Stimulated activated CD8-positive, alpha-beta memory T cell treated with anti-CD3 and anti-CD28 coated beads, Interleukin-2, amount 100 ng/mL, for 1 hour (primary cell): Measurements from ENCODE around the gene CPXM2.

Source experiments
- DNase-seq, 2 donors: peaks; one replicate each; pipeline ENCODE4 v3.0.0-alpha.2; 2020; ENCODE audit warnings: low read depth in 2 of 2

The CPXM2 gene

DNA sequence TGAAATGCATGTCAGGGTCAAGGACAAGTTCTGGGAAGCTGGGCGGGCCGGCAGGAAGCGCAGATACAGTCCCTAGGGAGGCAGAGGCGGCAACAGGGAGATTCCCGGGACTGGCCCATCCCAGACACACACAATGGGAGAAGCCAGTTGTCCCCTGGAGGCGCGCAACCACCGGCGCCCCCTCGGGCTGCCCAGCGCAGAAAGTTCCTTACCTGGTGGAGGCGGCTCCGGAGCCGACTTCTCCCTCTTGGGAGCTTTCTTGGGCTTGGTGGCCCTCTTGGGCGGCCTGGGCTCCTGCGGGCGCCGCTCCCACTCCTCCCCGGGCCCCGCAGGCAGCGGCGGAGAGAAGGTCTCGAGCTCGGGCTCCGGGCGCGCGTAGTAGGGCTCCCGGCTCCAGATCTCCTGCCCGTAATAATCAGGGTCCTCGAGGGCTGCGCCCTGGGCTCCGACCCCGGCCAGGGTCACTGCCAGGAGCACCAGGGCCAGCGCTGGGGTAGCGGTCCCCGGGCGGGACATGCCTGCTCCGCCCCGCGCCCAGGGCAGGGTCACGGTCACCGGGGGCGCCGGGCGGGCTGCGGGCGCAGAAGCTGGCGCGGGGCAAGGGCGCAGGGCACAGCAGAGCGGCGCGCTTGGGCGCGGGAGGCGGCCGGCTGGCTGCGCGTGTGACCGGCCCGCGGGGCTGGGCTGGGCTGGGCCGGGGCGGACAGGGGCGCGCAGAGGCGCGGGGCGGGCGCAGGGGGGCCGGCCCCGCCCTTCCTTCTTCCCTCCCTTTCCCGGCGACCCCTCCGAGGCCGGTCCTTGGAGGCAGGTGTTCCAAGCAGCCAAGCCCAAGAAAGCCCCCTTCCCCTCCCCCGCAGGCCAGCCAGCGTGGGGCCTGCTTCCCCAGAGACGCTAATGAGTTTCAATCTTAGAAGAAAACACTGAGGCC, at the start of gene CPXM2:
CPXM2 (minus strand) TSS at position 664 of the 928 bp plus-strand sequence; CDS start at position 516, 148 bp downstream.
- no peak for DNase-seq

DNA sequence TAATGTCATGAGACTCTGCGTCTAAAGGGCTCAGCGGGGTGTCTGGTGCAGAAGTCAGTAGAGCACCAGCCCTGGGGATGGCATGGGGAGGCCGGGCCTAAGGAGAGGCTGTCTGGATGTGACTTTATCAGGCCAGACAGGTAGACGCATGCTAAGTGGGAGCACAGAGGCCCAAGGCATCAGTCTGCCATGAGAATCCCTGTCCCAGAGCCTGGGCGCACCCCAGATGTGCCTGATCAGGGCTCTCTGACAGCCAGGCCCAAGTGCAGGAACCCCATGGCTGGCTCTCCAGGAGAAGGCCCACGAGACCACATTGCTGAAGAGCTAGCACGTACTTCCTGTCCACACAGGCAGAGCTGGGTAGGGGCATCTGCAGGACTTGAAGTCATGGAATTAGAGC, 48.0 kb upstream of the CPXM2 start:
- DNase-seq: no peak

DNA sequence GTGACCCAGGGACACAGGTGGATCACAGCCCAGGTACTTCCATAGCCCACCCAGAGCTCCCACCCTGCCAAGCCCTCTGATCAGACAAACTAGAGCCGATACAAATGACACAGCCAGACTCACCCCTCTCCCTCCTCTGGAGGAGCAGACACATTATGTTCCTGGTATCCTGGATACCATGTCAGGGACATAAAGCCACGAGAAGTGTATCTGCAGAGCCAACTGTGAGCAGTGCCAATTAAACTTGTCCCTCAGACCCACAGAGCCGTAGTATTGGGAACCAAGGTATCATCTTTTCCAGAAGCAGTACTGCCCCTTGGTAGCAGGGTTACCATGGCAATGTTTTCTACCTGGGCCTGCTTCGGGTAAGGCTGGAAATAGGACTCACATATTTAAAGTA, 47.3 kb upstream of the CPXM2 start:
- no peak for DNase-seq

DNA sequence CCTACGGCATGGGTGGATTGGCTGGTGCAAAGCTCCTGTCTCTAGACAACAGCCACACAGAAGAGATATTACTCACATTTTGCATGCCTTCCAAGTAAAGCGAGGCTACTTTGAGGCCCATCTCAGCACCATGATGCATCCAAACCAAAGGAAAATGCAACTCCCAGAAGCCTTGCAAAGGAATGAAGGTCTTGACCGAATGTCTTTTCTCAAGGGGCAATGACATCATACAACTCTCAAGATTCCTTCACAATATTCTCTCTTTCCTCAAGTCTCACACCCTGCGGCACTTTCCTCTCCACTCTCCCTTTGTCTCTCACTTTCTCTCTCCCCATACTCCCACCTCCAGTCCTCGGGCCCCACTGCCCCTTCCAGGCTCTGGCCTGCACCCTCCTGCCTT, 44.8 kb upstream of the CPXM2 start:
- DNase-seq: no peak

DNA sequence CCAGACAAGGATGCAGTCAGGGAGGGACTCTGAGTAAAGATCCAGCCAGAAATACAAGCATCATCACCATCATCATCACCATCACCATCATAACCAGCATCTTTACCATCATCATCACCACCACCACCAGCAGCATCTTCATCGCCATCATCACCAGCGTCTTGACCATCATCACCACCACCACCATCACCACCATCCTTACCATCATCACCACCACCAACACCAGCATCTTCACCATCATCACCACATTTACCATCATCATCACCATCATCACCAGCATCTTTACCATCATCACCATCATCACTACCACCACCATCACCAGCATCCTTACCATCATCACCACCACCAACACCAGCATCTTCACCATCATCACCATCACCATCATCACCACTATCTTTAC, 44.1 kb upstream of the CPXM2 start:
- no peak for DNase-seq

DNA sequence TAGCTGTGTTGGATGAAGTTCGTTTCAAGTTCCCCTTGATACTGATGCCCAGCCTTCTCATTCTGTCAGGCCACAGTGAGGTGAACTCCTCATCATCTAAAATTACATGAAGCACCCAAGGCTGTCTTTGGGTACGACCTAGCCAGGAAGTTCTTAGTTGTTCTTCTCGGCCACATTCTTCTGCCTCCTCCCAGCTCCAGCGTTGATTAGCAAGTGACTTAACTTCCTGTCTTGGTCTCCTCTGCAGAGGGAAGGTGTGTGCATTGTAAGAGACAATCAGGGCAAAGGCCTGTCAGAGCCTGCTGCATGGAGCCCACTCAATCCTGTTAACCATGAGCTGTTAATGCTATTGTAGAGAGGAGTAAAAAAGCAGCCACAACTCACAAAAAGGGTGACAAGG, 43.2 kb upstream of the CPXM2 start:
- no peak for DNase-seq

DNA sequence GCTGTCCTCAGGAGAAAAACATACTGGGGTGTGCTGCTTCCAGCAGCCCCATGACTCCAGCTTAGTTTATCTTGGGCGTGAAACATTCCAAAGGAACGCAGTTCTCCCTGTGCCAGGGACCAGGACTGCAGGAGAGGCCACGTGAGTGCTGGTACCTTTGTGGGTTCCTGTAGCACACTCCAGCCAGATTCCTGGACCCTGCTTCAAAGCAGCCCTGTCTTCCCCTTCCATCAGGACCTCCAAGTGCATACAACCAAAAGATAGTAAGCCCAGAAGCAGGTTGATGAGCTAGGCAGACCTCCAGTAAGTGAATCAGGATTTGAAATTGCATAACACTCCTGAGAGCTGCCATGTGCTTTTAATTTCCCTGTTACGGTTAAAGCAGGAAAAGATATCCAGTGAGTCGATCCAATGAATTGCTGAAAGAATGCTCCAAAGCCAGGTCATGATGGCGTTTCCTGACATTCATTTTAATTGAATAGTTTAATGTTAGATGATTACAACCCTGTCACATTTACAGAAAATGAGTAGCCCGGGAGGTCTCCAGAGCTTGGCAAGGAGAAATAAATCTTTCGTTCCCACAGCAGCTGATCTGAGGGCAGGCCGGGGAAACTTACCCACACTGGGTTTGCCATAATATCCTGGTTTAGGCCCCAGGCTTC, 38.9 kb upstream of the CPXM2 start:
- DNase-seq: no peak

DNA sequence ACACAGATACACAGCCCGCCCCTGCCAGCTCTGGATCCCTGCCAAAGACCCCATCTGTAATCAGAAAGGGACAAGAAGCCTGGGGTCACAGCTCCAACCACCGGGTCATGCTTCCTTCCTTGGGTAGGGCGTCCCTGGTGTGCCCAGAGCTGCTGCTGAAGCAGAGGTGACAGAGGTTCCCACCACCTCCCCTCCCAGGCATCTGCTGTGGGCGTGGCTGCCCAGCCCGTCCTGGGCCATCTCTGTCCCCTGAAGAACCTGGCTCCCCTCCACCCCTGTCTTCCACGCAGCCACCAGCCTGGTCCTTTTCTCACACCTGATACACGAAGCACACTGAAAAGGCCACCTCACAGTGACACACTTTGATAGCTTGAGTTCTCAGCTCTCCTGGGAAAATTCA, 38.2 kb upstream of the CPXM2 start:
- no peak for DNase-seq

DNA sequence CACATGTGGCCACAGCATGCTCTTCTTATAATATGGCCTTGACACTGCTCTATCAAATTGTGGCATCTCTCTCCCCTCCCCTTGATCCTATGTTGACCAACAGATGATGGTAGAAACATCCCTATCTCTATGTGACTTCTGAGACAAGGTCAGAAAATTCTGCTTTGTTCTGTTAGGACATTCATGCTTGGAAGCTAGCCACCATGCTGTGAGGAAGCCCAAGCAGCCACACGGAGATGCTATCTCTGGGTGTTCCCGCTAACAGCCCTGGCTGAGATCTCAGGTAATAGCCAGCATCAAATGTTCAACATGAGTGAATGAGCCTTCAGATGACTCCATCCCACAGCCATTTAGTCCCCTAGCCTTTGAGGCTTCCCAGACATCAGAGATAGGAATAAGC, 36.8 kb upstream of the CPXM2 start:
- DNase-seq: no peak

DNA sequence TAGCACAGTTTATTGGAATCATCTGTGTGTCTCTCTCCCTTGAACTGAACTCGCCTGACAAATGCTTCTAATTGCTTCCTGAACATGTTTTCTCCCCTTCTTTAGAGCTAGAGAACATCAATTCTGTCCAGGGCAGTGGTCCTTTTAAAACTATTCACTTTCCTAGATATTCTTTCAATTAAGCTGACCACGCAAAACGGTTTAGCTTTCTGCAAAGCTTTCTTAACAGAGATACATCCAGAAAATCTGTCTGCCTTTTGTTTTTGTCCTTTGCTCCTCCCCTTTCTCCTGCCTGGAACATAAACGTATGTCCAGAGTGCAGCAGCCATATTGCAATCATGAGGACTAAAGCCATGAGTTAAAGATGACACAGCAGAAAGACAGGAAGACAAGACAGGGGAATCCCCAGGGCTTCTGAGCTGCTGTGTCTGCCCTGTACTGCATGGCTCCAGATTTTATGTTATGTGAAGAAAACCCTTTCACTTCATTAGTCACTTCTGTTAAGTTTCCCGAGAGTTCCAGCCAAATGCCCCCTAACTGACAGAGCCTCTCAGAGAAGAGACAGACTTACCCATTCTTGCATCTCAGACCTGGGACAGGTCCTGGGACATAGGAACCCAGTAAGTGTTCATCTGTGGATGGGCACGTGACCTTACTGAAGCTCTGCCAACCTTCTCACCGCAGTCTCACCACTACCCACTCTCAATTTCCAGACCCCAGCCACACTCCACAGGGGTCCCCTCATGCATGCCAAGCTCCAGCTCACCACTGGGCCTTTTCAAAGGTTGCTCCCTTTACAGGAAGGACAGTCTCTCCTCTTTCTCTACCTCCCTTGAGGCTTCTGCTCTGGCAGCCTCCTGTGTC, 35.0 kb upstream of the CPXM2 start:
- DNase-seq: no peak

DNA sequence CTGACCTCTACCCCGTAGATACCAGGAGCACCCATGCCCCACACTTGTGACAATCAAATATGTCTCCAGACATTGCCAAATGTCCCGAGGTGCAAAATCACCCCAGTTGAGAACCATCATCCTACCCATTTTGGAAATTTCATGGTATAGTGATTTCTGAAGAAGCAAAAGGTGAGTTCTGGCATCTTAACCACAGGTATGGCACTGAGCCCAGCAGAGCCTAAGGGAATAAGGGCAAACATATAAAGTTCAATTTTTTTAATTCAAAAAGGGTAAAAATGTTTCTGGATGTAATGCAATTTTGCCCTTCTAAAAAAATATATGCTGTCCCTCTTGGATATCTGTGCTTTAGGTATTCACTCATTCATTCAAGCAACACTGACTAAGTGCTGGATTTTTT, 30.5 kb upstream of the CPXM2 start:
- no peak for DNase-seq

DNA sequence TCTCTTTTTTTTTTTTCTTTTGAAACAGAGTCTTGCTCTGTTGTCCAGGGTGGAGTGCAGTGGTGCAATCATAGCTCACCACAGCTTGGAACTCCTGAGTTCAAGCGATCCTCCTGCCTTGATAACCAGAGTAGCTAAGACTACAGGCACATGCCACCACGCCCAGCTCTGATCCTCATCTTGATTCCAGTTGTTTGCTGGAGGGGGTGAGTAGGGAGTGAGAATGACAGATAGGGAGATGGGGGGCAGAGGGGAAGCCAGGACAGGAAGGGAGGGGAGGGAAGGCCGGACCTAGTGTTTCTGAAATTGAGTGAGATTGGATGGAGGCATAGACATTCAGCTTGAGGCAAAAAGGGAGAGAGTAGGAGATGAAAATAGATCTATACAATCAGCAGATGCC, 25.2 kb upstream of the CPXM2 start:
- DNase-seq: no peak

DNA sequence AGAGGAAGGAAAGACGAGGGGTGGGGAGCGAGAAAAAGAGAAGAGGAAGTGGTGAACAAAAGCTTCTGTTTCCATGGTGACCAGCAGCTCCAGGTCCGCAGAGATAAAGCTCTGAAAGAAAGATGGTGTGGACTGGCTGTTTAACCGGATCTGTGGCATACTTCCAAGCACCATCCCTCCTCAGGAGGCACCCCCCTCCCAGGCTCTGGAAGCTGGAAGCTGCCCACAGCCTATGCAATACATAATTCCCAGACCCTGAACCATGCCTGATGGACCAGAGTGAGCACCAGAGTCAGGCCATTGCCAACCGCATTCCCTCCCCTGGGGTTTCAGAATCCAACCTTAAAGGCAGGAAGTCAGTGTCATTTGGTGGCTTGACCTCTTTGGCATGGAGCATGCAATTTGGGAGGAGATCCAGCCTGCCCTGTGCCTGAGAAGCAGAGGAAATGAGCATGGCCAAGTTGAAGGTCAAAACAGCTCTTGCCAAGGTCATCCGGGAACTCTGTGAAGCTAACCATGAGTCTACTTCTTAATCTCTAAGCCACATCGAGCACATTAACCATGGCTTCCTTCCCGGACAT, 22.2 kb upstream of the CPXM2 start:
- no peak for DNase-seq

DNA sequence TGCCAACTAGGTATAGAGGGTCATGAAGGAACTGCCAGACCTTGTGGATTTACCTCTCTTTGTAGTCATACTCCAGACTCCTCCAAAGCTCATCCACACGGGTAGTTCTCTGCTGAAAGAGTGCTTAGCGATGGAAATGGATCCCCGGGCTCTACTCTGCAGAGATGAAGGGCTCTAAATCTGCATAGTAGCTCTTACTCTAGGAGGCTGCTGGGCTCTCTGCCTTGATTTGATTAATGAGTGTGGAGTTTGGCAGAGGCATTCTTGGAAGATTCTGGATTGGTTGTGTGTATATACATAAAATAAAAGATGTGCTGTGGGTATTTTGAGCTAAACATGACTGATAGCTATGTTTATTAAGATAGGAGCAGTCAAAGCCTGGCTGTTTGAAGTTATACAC, 21.3 kb upstream of the CPXM2 start:
- no peak for DNase-seq

DNA sequence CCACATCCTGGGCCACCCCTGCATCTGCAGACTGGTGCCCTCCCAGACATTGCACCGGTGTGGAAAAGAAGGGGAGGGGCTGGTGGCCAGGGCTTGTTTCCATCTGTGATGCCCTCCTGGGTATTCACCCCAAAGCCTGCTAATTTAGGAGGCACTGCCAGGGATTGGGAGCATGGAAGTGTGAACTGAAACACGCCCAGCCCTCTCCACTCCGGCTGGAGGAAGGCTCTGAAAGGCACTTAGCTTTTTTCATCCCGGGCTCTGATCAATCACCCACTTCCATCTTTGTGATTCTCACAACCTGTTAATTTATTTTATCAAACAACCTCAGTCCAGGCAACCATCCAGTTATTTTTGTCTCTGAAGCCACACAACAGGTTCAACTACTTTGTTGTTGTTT, 20.9 kb upstream of the CPXM2 start:
- DNase-seq: no peak

DNA sequence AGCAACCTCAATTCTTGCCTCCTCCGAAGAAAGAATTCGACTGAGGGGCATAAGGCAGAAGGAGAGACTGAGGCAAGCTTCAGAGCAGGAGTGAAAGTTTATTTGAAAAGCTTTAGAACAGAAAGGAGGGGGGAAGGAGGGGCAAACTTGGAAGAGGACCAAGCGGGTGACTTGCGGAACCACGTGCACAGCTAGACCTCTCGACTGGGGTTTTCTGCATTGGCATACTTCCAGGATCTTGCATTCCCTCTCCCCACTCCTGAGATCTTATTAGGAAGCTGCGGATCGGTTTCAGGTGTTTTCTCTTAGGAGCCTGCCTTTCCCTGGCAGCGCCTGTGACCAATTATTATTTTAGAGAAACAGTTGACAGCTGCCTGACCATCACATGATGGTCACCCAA, 20.3 kb upstream of the CPXM2 start:
- DNase-seq: no peak

DNA sequence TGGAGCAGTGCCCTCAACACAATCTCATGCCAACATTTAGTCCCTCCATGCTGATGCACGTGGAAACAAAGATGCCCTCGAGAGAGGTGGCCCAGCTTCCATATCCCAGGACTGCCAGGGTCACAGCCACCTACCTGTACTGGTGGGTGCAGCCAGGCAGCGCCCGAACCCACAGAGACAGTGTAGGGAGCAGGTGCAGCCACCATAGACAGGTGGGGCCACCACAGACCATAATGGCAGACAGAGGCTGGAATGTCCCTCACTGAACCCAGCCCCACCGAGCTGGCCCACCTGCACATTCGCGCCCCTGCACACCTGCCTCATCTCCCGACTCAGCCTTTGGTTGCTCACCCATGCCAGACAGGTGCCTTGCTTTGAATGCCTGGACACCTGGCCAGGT, 18.3 kb upstream of the CPXM2 start:
- no peak for DNase-seq

DNA sequence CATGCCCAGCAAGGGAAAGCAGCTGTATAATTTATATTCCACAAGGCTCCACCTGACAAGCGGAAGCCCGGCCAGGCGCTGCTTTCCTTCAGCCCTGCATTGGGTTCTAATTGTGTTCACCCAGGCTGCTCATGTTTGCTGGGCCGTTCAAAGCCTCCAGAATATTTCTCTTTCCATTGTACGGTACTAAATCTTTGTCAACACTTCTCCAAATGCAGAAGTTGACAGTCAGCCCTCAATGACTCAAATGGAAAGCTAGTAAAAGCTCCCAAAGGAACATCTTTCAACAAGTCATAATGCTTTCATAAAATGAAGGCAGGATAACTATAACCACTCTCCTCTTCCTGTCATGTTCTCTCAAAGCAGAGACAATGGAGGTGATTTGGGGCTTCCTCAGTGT, 17.8 kb upstream of the CPXM2 start:
- no peak for DNase-seq

DNA sequence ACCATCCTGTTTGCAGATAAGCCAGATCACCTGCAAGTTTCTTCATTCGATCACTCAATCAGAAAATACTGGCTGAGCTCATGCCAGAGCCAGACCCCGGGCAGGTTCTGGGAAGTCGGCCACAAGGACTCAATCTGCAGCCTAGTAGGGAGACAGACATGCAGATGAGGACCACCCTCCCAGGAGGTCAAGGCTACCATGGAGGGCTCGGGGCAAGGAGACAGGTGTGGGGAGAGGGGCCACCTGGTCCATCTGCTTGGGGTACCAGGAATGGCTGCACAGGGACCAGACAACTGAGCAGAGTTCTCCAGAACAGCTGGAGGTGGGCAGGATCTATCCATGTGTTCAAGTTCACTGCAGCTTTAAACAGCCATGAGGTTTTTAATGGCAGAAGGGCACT, 16.8 kb upstream of the CPXM2 start:
- DNase-seq: no peak

DNA sequence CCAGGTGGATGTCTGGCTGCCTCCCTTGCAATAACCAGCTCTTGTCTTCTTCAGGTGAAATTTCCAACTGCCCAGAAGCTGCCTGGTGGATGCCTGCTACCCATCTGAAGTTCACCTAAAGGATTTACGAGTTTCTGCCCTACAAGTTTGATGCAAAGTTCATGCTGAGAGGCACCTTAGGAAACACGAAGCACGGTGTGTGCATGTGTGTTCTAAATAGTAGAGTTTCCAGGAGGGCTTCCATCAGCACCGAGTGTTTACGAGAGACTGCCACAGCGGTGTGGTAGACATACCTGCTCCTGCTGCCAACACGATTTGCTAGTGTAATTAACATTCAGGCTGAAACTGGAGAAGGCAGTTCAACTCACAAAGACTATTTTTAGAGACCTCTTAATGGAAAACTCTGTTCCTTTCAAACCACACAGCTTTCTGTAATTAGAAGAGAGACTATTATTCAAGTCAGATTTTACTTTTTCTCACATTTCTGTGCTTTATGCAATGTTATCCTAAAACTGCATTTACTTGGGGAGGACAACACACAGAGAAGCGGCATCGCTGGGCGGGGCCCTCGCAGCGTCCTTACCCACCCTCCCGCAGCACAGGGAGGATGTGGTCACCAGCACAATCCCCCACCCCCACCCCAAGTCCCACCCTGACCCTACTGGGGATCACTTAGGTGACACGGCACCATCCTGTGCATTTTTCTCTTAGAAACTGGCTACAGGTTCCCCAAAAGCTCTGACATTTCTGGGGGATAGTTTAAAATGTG, 15.5 kb upstream of the CPXM2 start:
- no peak for DNase-seq

DNA sequence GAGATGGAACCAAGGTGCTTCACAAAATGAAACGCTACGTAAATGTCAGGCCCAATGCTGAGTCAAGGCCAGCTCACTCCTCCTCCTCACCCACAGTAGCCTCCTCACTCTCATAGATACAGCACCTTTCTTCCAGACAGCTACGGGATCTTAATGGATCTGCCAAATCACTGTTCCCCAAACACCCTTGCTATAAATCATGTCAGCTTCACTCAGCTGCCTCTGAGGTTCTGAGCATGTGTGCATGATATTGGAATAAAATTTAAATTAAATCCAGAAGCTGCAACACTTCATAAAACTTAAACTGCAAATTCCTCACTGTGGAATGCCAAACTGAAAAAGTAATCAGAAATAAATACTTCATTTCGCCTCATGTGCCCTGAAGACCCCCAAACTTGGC, 14.7 kb upstream of the CPXM2 start:
- DNase-seq: no peak
